Neural cell (in vitro differentiated cells): ENCODE data around the gene DNAH10.

Experiments used
- CTCF ChIP-seq: fragments of 450-650 bp; IDR thresholded peaks from 2 replicates; pipeline ENCODE4 v1.5.1; 2014; ENCODE audit warnings: antibody characterized with exemption, mild to moderate bottlenecking, moderate library complexity; ENCODE audit not compliant: poor library complexity, severe bottlenecking
- EP300 ChIP-seq: fragments of 450-650 bp; conservative IDR thresholded peaks from 2 replicates; pipeline ENCODE4 v1.6.1; 2014; ENCODE audit warnings: antibody characterized with exemption, mild to moderate bottlenecking, moderate library complexity; ENCODE audit not compliant: poor library complexity, severe bottlenecking
- EZH2 ChIP-seq: fragments of 200-600, 300-800 bp; shearing (Covaris generic), sonication (generic); IDR thresholded peaks from 2 replicates; pipeline ENCODE4 v1.6.1; 2014; ENCODE audit warnings: antibody characterized with exemption, low read length, borderline replicate concordance, mild to moderate bottlenecking; ENCODE audit not compliant: insufficient read depth, poor library complexity, severe bottlenecking
- MXI1 ChIP-seq: fragments of 450-650 bp; conservative IDR thresholded peaks from 2 replicates; pipeline ENCODE4 v1.6.1; 2014; ENCODE audit warnings: antibody characterized with exemption, mild to moderate bottlenecking; ENCODE audit not compliant: poor library complexity, severe bottlenecking
- POLR2AphosphoS5 ChIP-seq: IDR thresholded peaks from 2 replicates; pipeline ENCODE4 v1.6.1; 2012
- RAD21 ChIP-seq: fragments of 450-650 bp; conservative IDR thresholded peaks from 2 replicates; pipeline ENCODE4 v1.6.1; 2014; ENCODE audit warnings: antibody characterized with exemption, mild to moderate bottlenecking, moderate library complexity
- REST ChIP-seq: IDR thresholded peaks from 2 replicates; pipeline ENCODE4 v1.6.1; 2012; ENCODE audit warnings: borderline replicate concordance
- SMC3 ChIP-seq: fragments of 450-650 bp; conservative IDR thresholded peaks from 2 replicates; pipeline ENCODE4 v1.6.1; 2014; ENCODE audit warnings: antibody characterized with exemption, mild to moderate bottlenecking, moderate library complexity; ENCODE audit not compliant: poor library complexity
- TAF1 ChIP-seq: IDR thresholded peaks from 2 replicates; pipeline ENCODE4 v1.6.1; 2012; ENCODE audit warnings: low read depth

GRCh38 chr12:123873793-123874192 lies 111.7 kb downstream of the DNAH10 start:
- TF ChIP-seq POLR2AphosphoS5 (no peak), CTCF (no peak), TAF1 (no peak), EZH2 (no peak), REST (no peak), RAD21 (no peak), MXI1 (no peak), EP300 (no peak), SMC3 (no peak)
